IMR-90 (cell line): ENCODE results near the gene PSMG4. TPM values are rescaled to one million over a fixed set of nuclear protein-coding genes. Genes with fewer than 3 reads are reported as not detected.

Experiments used
- CTCF ChIP-seq: conservative IDR thresholded peaks from 2 replicates; pipeline ENCODE4 v1.5.1; 2012; ENCODE audit warnings: mild to moderate bottlenecking, low read depth, low read length, improper control_type of control experiment
- ELK1 ChIP-seq: fragments of 150-350 bp; IDR thresholded peaks from 2 replicates; pipeline ENCODE4 v1.6.1; 2016; ENCODE audit warnings: low read depth, mild to moderate bottlenecking, low read length, moderate library complexity, borderline replicate concordance
- SMC3 ChIP-seq: fragments of 150-350 bp; IDR thresholded peaks from 2 replicates; pipeline ENCODE4 v1.6.1; 2016; ENCODE audit warnings: low read depth, mild to moderate bottlenecking, antibody characterized with exemption, low read length, moderate library complexity
- polyA plus RNA-seq, 3 experiments: library from polyadenylated mRNA; depleted of rRNA; stranded (reverse); fragments of >200 nt; gene quantifications; 2 replicates each; pipeline ENCODE4 v1.2.3, GENCODE V29; 2012; ENCODE audit warnings: low replicate concordance in 1 of 3
- total RNA-seq: library from RNA; depleted of rRNA; stranded (reverse); fragments of >200 nt; gene quantifications from 2 replicates; pipeline ENCODE4 v1.2.3, GENCODE V29; 2012

The PSMG4 gene
- total and polyA plus RNA-seq, 2 of the 4 experiments (the other 2 are of a cell fraction): 5.6 to 13.4 TPM

- TF ChIP-seq ELK1: no peak
- no peak for TF ChIP-seq SMC3
- TF ChIP-seq CTCF: no peak
Observed at GRCh38 chr6:3294921-3295871, 36.4 kb downstream of the PSMG4 start (continued).
